DMS53 (cell line): ENCODE measurements around the gene DIRAS1.

Experiments
- DNase-seq: peaks from one replicate; lab custom pipeline; 2025; lab: John Stamatoyannopoulos, UW

Gene DIRAS1

GRCh38 chr19:2755448-2755705 is 34.2 kb upstream of the DIRAS1 start:
- DNase-seq = no peak

GRCh38 chr19:2754659-2755447 is 33.7 kb upstream of the DIRAS1 start:
- no peak for DNase-seq

DNA sequence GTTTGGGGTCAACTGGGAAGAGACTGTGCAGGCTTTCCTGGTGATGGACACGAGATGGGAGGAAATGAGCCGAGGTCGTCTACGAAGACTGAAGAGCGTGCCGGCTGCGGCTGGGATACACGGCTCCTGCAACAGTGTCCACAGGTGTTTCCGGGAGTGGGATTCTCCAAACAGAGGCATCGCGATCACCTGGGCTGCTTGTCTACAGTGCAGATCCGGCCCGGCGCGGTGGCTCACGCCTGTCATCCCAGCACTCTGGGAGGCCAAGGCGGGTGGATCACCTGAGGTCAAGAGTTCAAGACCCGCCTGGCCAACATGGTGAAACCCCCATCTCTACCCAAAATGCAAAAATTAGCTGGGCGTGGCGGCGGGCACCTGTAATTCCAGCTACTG is 30.3 kb upstream of the DIRAS1 start:
- no peak for DNase-seq

- no peak for DNase-seq
These were observed 29.8 kb upstream of the DIRAS1 start for GRCh38 chr19:2750808-2751437.

- no peak for DNase-seq
These were observed 26.2 kb upstream of the DIRAS1 start for GRCh38 chr19:2747349-2747748.

DNA sequence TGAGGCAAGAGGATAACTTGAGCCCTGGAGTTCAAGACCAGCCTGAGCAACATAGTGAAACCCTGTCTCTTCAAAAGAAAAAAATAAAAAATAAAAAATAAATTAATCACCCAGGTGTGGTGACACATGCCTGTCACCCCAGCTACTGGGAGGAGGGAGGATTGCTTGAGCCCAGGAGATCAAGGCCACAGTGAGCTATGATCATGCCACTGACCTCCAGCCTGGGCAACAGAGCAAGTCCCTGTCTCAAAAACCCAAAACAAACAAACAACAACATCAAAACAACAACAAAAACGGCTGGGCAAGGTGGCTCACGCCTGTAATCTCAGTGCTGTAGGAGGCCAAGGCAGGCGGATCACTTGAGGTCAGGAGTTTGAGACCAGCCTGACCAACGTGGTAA is 22.9 kb upstream of the DIRAS1 start:
- DNase-seq = no peak

DNA sequence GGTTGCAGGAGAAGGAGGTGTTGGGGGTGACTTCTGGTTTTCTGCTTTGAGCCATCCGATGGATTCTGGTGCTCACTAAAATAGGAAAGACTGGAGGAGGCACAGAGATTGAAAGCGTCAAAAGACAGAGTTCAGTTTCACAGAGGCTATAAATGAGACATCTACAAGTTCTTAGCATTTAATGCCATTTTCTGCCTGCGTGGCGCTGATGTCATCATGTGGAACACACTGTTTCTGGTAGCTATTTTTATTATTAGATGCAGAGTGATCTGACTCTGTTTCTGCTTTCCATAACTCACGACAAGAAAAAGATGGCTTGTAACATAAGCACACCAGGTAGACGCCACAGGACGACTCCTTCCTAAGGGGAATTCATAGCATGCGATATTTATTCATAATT is 21.9 kb upstream of the DIRAS1 start:
- DNase-seq = no peak

DNA sequence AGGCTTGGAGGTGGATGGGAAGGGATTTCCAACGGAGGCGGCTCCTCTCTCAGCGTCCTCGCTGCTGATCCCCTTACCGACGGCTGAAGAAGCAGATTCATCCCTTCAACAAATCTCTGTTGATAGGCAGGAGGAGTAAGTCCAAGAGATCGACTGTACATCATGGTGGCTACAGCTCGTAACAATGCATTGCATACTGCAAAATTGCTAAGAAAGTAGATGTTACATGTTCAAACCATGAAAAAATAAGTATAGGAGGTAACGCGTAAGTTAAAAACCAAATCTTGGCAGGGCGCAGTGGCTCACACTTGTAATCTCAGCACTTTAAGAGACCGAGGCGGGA is 19.1 kb upstream of the DIRAS1 start:
- no peak for DNase-seq

GRCh38 chr19:2739602-2740313 is 18.6 kb upstream of the DIRAS1 start, which contains the start of gene SLC39A3:
TSS of gene SLC39A3 (minus strand) at chr19:2740017. CDS start at chr19:2737257, 2,760 bp downstream.
- peak; percentile 96 for DNase-seq

DNA sequence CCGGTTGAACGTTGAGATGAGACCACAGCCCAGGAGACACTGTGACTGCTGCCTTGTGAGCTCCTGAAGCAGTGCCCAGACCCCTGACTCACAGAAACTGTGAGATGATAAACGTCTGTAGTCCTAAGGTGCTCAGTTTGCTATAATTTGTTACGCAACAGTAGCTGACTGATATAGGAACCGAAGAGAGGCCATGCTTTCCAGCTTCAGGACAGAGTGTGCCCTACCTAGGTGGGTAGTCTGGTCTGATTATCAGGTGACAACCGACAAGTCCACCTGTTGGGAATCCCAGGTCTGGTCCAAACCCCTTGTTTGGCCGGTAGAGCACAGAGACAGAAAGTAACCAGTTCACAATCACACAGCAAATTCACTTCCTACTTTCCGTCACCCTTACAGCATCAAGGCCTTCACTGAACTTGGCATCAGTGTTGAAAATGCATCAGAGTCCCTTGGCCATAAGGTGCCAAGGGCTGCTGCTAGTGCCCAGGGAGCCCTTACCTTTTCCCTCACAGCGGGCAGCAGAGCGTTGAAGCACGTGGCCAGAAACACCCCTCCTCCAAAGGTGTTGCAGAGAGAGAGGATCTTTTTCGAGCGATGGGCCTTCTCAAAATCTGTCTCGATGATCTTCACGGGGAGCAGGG is 15.5 kb upstream of the DIRAS1 start:
- no peak for DNase-seq

GRCh38 chr19:2735374-2735773 is 14.2 kb upstream of the DIRAS1 start:
- DNase-seq = no peak

- DNase-seq = no peak
These were observed 13.6 kb upstream of the DIRAS1 start for GRCh38 chr19:2734589-2735288.

GRCh38 chr19:2733930-2734588 is 12.9 kb upstream of the DIRAS1 start:
- DNase-seq = no peak

DNA sequence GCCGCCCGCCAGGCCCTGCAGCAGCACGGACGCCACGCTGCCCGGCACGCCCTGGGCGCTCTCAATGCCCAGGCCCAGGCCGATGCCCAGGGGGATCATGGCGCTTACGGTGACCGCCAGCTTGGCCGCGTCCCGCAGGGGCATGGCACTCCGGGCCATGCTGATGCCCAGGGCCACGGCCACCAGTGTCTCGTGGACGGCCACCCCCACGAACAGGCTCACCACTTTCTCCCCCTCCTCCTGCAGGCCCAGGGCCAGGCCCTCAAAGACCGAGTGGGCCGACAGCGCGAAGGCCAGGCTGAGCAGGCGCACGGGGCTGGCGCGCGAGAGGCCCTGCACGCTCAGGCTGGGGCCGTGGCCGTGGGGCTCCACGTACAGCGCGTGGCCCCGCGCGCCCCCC is 11.7 kb upstream of the DIRAS1 start:
- no peak for DNase-seq

GRCh38 chr19:2732157-2732725 is 11.1 kb upstream of the DIRAS1 start:
- no peak for DNase-seq

- no peak for DNase-seq
These were observed 10.2 kb upstream of the DIRAS1 start for GRCh38 chr19:2731181-2731995.

GRCh38 chr19:2729943-2730818 is 9.0 kb upstream of the DIRAS1 start:
- DNase-seq = no peak

DNA sequence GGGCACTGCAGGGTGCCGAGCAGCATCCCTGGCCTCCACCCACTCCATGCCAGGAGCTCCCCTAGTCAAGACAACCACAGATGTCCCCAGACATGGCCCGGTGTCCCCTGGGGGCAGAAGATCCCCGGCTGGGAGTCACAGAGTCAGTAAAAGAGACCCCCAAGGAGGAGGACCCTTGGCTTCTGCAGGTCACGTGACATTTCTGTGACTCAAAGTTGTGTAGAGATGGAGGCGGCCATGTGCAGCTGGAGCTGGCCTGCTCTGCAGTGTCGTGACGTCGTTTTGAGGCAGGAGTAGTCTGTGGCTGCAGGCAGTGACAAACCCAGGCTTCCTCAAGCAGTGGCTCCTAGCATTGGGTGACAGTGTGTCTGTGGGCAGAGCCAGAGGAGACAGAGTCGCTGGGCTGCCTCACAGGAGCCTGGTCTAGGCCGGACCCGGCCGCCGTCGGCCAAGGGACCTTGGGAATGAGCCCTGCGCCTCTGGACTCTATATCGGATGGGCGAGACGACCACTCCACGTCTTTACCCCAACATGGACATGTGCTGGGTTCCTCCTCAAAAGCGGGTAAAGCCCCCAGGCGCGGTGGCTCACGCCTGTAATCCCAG is 7.7 kb upstream of the DIRAS1 start:
- peak; percentile 14 for DNase-seq

DNA sequence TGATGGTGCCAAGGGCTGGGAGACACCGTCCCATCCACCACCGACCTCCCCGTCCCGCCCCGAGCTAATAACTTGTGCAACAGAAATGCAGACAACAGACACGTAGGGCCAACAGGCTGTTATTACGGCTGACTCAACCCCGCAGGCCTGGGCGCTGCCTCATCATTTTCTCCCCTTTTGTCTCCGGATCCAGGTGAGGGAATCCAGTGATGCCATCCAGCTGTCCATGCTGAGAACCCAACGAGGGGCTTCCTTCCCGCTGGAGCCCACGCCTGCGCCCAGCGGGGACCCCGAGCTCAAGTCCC is 6.4 kb upstream of the DIRAS1 start:
- DNase-seq = peak; percentile 17
